ENCODE data around the gene APOL2.

DNA sequence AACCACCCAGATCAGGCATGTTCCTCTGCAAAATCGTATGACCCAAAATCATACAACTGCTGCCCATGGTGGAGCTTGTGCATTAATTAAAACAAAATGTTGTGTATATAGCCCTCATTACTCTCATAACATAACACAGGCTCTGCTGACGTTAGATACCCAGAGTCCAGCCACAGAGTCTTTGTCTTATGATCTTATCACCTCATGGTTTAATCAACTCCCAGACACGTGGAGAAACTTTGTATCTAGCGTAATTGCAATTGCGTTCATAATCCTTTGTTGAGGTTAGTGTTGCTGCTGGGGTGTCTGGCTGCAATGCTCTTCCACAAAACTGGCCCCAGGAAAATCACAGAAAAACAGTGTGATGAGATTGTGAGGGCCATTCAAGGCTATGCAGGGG is 8.6 kb upstream of the APOL2 start:
- TF ChIP-seq, protein P1, sequence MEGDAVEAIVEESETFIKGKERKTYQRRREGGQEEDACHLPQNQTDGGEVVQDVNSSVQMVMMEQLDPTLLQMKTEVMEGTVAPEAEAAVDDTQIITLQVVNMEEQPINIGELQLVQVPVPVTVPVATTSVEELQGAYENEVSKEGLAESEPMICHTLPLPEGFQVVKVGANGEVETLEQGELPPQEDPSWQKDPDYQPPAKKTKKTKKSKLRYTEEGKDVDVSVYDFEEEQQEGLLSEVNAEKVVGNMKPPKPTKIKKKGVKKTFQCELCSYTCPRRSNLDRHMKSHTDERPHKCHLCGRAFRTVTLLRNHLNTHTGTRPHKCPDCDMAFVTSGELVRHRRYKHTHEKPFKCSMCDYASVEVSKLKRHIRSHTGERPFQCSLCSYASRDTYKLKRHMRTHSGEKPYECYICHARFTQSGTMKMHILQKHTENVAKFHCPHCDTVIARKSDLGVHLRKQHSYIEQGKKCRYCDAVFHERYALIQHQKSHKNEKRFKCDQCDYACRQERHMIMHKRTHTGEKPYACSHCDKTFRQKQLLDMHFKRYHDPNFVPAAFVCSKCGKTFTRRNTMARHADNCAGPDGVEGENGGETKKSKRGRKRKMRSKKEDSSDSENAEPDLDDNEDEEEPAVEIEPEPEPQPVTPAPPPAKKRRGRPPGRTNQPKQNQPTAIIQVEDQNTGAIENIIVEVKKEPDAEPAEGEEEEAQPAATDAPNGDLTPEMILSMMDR (IDR thresholded peaks at IDR 0.05) = no peak
- no peak for TF ChIP-seq POLR2A (IDR thresholded peaks at IDR 0.05)

Data from uterus (tissue), 2 donors.